Stimulated activated CD8-positive, alpha-beta memory T cell treated with anti-CD3 and anti-CD28 coated beads, Interleukin-12 subunit alpha, Interleukin-12 subunit beta, amount 100 ng/mL, for 4 hours (primary cell): Measurements from ENCODE around the gene SLC28A1.
"Not testable (repeated sequence)": the region's sequence is repeated elsewhere in the genome, so short reads cannot be mapped to it uniquely, and the experiment has no call there.

ENCODE experiments used
- DNase-seq: peaks from one replicate; pipeline ENCODE4 v3.0.0-alpha.2; 2020; ENCODE audit warnings: low read depth

Gene SLC28A1

GRCh38 chr15:84973492-84974460 is 89.3 kb downstream of the SLC28A1 start:
- no peak for DNase-seq

GRCh38 chr15:84975871-84976351 is 91.4 kb downstream of the SLC28A1 start:
- no peak for DNase-seq

- no peak for DNase-seq
Observed at GRCh38 chr15:84976746-84977345, 92.4 kb downstream of the SLC28A1 start.

- DNase-seq, result no peak
Observed at GRCh38 chr15:84979651-84980050, 95.2 kb downstream of the SLC28A1 start.

- peak; percentile 80 for DNase-seq
Observed at GRCh38 chr15:84980196-84981053, 96.0 kb downstream of the SLC28A1 start.

- DNase-seq, result peak; percentile 97
Observed at GRCh38 chr15:84981054-84981710, 96.7 kb downstream of the SLC28A1 start.

- DNase-seq, result no peak
Observed at GRCh38 chr15:84981711-84982300, 97.3 kb downstream of the SLC28A1 start, which contains the start of gene PDE8A. Gene PDE8A, plus strand, starts transcription at chr15:84981856. Its CDS starts 307 bp downstream, at chr15:84982163.

GRCh38 chr15:84982301-84982920 is 97.9 kb downstream of the SLC28A1 start:
- DNase-seq, result peak; percentile 16

GRCh38 chr15:84983294-84983693 is 98.8 kb downstream of the SLC28A1 start:
- DNase-seq, result no peak

GRCh38 chr15:84983711-84984110 is 99.2 kb downstream of the SLC28A1 start:
- DNase-seq, result no peak

- DNase-seq, result no peak
Observed at GRCh38 chr15:84985158-84985557, 100.7 kb downstream of the SLC28A1 start.

GRCh38 chr15:84987351-84987750 is 102.9 kb downstream of the SLC28A1 start:
- not testable (repeated sequence) for DNase-seq

- no peak for DNase-seq
Observed at GRCh38 chr15:84987949-84988624, 103.6 kb downstream of the SLC28A1 start.

- no peak for DNase-seq
Observed at GRCh38 chr15:84988909-84989644, 104.6 kb downstream of the SLC28A1 start.

GRCh38 chr15:84990507-84990906 is 106.0 kb downstream of the SLC28A1 start:
- DNase-seq, result no peak

GRCh38 chr15:84991014-84991712 is 106.7 kb downstream of the SLC28A1 start:
- DNase-seq, result no peak

GRCh38 chr15:84992157-84992944 is 107.9 kb downstream of the SLC28A1 start:
- peak; percentile 16 for DNase-seq
